ENCODE data around the gene DYNC2I2.

- TF ChIP-seq, protein P1, sequence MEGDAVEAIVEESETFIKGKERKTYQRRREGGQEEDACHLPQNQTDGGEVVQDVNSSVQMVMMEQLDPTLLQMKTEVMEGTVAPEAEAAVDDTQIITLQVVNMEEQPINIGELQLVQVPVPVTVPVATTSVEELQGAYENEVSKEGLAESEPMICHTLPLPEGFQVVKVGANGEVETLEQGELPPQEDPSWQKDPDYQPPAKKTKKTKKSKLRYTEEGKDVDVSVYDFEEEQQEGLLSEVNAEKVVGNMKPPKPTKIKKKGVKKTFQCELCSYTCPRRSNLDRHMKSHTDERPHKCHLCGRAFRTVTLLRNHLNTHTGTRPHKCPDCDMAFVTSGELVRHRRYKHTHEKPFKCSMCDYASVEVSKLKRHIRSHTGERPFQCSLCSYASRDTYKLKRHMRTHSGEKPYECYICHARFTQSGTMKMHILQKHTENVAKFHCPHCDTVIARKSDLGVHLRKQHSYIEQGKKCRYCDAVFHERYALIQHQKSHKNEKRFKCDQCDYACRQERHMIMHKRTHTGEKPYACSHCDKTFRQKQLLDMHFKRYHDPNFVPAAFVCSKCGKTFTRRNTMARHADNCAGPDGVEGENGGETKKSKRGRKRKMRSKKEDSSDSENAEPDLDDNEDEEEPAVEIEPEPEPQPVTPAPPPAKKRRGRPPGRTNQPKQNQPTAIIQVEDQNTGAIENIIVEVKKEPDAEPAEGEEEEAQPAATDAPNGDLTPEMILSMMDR (IDR thresholded peaks at IDR 0.05; ENCODE audit: insufficient read depth, low read length, poor library complexity, severe bottlenecking): no peak
- TF ChIP-seq EZH2phosphoT487 (conservative IDR thresholded peaks at IDR 0.05; ENCODE audit: low read length): no peak
Measured at GRCh38 chr9:128657796-128658195, 1.1 kb upstream of the DYNC2I2 start.
